Mesenchymal stem cell (in vitro differentiated cells and primary cell): ENCODE measurements around the gene ARL8B. TPM values are rescaled to one million over a fixed set of nuclear protein-coding genes. Genes with fewer than 3 reads are reported as not detected.

Experiments
- DNase-seq: peaks from one replicate; pipeline ENCODE4 v3.0.0-alpha.2; 2013
- H2AFZ ChIP-seq: one replicate; pipeline ENCODE4 v1.6.1; 2013; ENCODE audit warnings: low read depth, mild to moderate bottlenecking, control low read depth, inconsistent platforms, low read length, moderate library complexity
- H2AK5ac ChIP-seq: 2 replicates; pipeline ENCODE4 v1.6.1; 2013; ENCODE audit warnings: low read length, moderate library complexity, mild to moderate bottlenecking, inconsistent platforms; ENCODE audit not compliant: severe bottlenecking
- H2BK120ac ChIP-seq: one replicate; pipeline ENCODE4 v1.6.1; 2013; ENCODE audit warnings: low read depth, mild to moderate bottlenecking, inconsistent platforms, low read length, moderate library complexity
- H2BK12ac ChIP-seq, 2 experiments: one replicate each; pipeline ENCODE4 v1.6.1; 2013; ENCODE audit warnings: inconsistent platforms in 2 of 2, low read length in 2 of 2, mild to moderate bottlenecking in 2 of 2, moderate library complexity in 2 of 2, control low read depth in 1 of 2
- H2BK15ac ChIP-seq: one replicate; pipeline ENCODE4 v1.6.1; 2013; ENCODE audit warnings: mild to moderate bottlenecking, low read depth, inconsistent platforms; ENCODE audit not compliant: poor library complexity, severe bottlenecking
- H2BK5ac ChIP-seq: 2 replicates; pipeline ENCODE4 v1.6.1; 2013; ENCODE audit warnings: low read depth, mild to moderate bottlenecking, low read length, control low read depth, inconsistent platforms; ENCODE audit not compliant: poor library complexity, severe bottlenecking
- H3K14ac ChIP-seq, 2 experiments: one replicate each; pipeline ENCODE4 v1.6.1; 2013; ENCODE audit warnings: inconsistent platforms in 2 of 2, low read length in 2 of 2, control low read depth in 1 of 2, mild to moderate bottlenecking in 1 of 2, moderate library complexity in 1 of 2
- H3K18ac ChIP-seq, 2 experiments: one replicate each; pipeline ENCODE4 v1.6.1; 2013; ENCODE audit warnings: inconsistent platforms in 2 of 2, low read length in 2 of 2, control low read depth in 1 of 2, low read depth in 1 of 2, mild to moderate bottlenecking in 1 of 2
- H3K23ac ChIP-seq, 2 experiments: one replicate each; pipeline ENCODE4 v1.6.1; 2013; ENCODE audit warnings: inconsistent platforms in 2 of 2, low read length in 2 of 2, mild to moderate bottlenecking in 2 of 2, moderate library complexity in 2 of 2, control low read depth in 1 of 2
- H3K27ac ChIP-seq: 2 replicates; pipeline ENCODE4 v1.5.1; 2013; ENCODE audit warnings: mild to moderate bottlenecking, moderate library complexity, low read length, control low read depth, inconsistent platforms; ENCODE audit not compliant: poor library complexity, severe bottlenecking
- H3K27me3 ChIP-seq, 2 experiments: 2 replicates each; pipeline versions ENCODE4 v1.6.1 to v1.7.0; 2013; ENCODE audit warnings: low read length in 2 of 2, mild to moderate bottlenecking in 2 of 2, moderate library complexity in 2 of 2, control low read depth in 1 of 2, inconsistent platforms in 1 of 2; ENCODE audit not compliant: control insufficient read depth in 1 of 2, insufficient read depth in 1 of 2
- H3K36me3 ChIP-seq, 2 experiments: 2 replicates each; pipeline versions ENCODE4 v1.6.1 to v1.7.0; 2013; ENCODE audit warnings: low read length in 2 of 2, control low read depth in 1 of 2, inconsistent platforms in 1 of 2, low read depth in 1 of 2, mild to moderate bottlenecking in 1 of 2; ENCODE audit not compliant: insufficient read depth in 2 of 2, control insufficient read depth in 1 of 2
- H3K4ac ChIP-seq, 2 experiments: one replicate each; pipeline ENCODE4 v1.6.1; 2013; ENCODE audit warnings: inconsistent platforms in 2 of 2, low read length in 2 of 2, mild to moderate bottlenecking in 2 of 2, moderate library complexity in 2 of 2, control low read depth in 1 of 2, low read depth in 1 of 2
- H3K4me1 ChIP-seq: 2 replicates; pipeline ENCODE4 v1.6.1; 2013; ENCODE audit warnings: low read depth, low read length, control low read depth; ENCODE audit not compliant: control insufficient read depth, insufficient read depth
- H3K4me2 ChIP-seq: 2 replicates; pipeline ENCODE4 v1.6.1; 2013; ENCODE audit warnings: low read length, mild to moderate bottlenecking, inconsistent platforms; ENCODE audit not compliant: poor library complexity, severe bottlenecking
- H3K4me3 ChIP-seq, 2 experiments: 2 replicates each; pipeline versions ENCODE4 v1.5.1 to v1.7.0; 2013; ENCODE audit warnings: low read length in 2 of 2, mild to moderate bottlenecking in 2 of 2, control low read depth in 1 of 2, low read depth in 1 of 2; ENCODE audit not compliant: insufficient read depth in 1 of 2
- H3K79me1 ChIP-seq: replicated peaks from 2 replicates; pipeline ENCODE4 v1.6.1; 2013; ENCODE audit warnings: mild to moderate bottlenecking, control low read depth, low read length, inconsistent platforms; ENCODE audit not compliant: poor library complexity, severe bottlenecking
- H3K9ac ChIP-seq: 2 replicates; pipeline ENCODE4 v1.7.0; 2013; ENCODE audit warnings: mild to moderate bottlenecking, low read length, moderate library complexity
- H3K9me3 ChIP-seq: 2 replicates; pipeline ENCODE4 v1.7.0; 2013; ENCODE audit warnings: mild to moderate bottlenecking, low read length; ENCODE audit not compliant: control insufficient read depth
- H4K8ac ChIP-seq: one replicate; pipeline ENCODE4 v1.6.1; 2013; ENCODE audit warnings: inconsistent platforms, mild to moderate bottlenecking, low read length, moderate library complexity
- H4K91ac ChIP-seq: one replicate; pipeline ENCODE4 v1.6.1; 2013; ENCODE audit warnings: mild to moderate bottlenecking, low read length, inconsistent platforms
- WGBS: methylation state at CpG from one replicate; pipeline ENCODE4 v1.1.7; 2013; ENCODE audit warnings: mixed read lengths; 5-methylcytosine and 5-hydroxymethylcytosine counted together
- small RNA-seq: library from polyadenylated mRNA; stranded (forward); fragments of <200 nt; extraction: miRNeasy Mini kit (QIAGEN cat#:217004); gene quantifications from one replicate; pipeline ENCODE3, GENCODE V24; 2013; ENCODE audit warnings: low read depth

Gene ARL8B

DNA sequence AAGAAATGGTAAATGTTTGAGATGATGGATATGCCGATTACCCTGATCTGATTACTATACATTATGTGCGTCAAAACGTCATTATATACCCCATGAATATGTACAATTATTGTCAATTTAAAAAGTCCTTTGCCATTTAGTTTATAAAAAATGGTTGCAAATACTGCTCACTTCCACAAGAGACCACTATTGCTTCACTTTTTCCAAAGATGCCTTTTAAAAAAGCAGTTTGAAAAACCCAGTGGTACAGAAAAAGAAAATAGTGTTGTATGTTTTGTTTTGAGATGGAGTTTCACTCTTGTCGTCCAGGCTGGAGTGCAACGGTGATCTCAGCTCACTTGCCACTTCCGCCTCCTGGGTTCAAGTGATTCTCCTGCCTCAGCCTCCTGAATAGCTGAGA, 104.7 kb downstream of the ARL8B start:
- Histone ChIP-seq H2BK12ac (no peak overlapping the region), H2AFZ (no peak overlapping the region), H3K36me3 (no peaks in the 10 kb centered on the region), H2BK120ac (no peak overlapping the region), H3K23ac (no peak overlapping the region), H3K4ac (no peak overlapping the region), H2AK5ac (no peak overlapping the region), H4K91ac (no peak overlapping the region), H2BK5ac (no peak overlapping the region), H3K79me1 (no peaks in the 10 kb centered on the region), H3K27ac (no peak overlapping the region), H3K18ac (no peak overlapping the region), H3K27me3 (peaks cover 7 to 20% of the 10 kb centered on the region in 2 experiments), H3K14ac (no peak overlapping the region), H4K8ac (no peak overlapping the region), H3K4me2 (no peak overlapping the region), H3K9me3 (no peaks in the 10 kb centered on the region), H3K4me1 (no peaks in the 10 kb centered on the region), H3K9ac (no peak overlapping the region), H2BK15ac (no peak overlapping the region), H3K4me3 (no peak overlapping the region)
- peak; percentile 41 for DNase-seq
- 83% methylated on average over 3 of the region's 6 CpGs for WGBS

- Histone ChIP-seq H3K27me3 (peaks cover 7 to 28% of the 10 kb centered on the region in 2 experiments), H3K14ac (no peak overlapping the region), H2BK12ac (no peak overlapping the region), H3K4me2 (no peak overlapping the region), H2AK5ac (no peak overlapping the region), H2BK15ac (no peak overlapping the region), H4K8ac (no peak overlapping the region), H3K9me3 (no peaks in the 10 kb centered on the region), H3K4me3 (no peak overlapping the region), H3K36me3 (no peaks in the 10 kb centered on the region), H3K18ac (no peak overlapping the region), H2BK120ac (no peak overlapping the region), H3K4me1 (no peaks in the 10 kb centered on the region), H3K9ac (no peak overlapping the region), H2BK5ac (no peak overlapping the region), H3K79me1 (no peaks in the 10 kb centered on the region), H3K4ac (no peak overlapping the region), H3K27ac (no peak overlapping the region), H4K91ac (no peak overlapping the region), H3K23ac (no peak overlapping the region), H2AFZ (no peak overlapping the region)
- 98% methylated on average over 4 of the region's 6 CpGs for WGBS
- no peak for DNase-seq
These were observed 105.7 kb downstream of the ARL8B start for GRCh38 chr3:5227812-5228211.

DNA sequence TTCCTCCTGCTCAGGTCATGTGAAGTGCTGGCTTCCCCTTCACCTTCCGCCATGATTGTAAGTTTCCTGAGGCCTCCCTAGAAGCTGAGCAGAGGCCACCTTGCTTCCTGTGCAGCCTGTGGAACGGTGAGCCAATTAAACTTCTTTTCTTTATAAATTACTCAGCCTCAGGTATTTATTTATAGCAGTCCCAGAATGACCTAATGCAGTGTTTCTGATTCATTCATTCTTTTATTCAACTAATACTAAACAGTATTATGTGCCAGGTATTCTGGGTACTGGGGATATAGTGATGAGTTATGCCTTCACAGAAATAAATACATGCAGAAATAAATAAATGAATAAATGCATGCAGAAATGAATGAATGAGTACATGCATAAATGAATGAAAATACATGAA, 107.3 kb downstream of the ARL8B start:
- DNase-seq, result no peak
- 92% methylated on average over 1 of the region's 2 CpGs for WGBS
- Histone ChIP-seq H4K91ac (no peak overlapping the region), H3K4me2 (no peak overlapping the region), H2BK12ac (no peak overlapping the region), H2BK120ac (no peak overlapping the region), H3K18ac (no peak overlapping the region), H3K27ac (no peak overlapping the region), H3K27me3 (peaks cover 7 to 30% of the 10 kb centered on the region in 2 experiments), H3K79me1 (no peaks in the 10 kb centered on the region), H3K9me3 (no peaks in the 10 kb centered on the region), H2BK15ac (no peak overlapping the region), H3K14ac (no peak overlapping the region), H3K4ac (no peak overlapping the region), H2BK5ac (no peak overlapping the region), H4K8ac (no peak overlapping the region), H3K4me1 (no peaks in the 10 kb centered on the region), H3K23ac (no peak overlapping the region), H3K36me3 (no peaks in the 10 kb centered on the region), H3K9ac (no peak overlapping the region), H2AFZ (no peak overlapping the region), H3K4me3 (no peak overlapping the region), H2AK5ac (no peak overlapping the region)

Small RNAs within 50 kb of the gene (small RNA-seq; reads per million reads assigned to genes)
- not detected for gene AC090955.1
- not detected for gene RF00019
